ENCODE results near the gene C14orf93. TPM values are rescaled to one million over a fixed set of nuclear protein-coding genes. Genes with fewer than 3 reads are reported as not detected.

C14orf93 gene
- total RNA-seq, 1 donor from 2014 or later: 4.1 TPM

DNA sequence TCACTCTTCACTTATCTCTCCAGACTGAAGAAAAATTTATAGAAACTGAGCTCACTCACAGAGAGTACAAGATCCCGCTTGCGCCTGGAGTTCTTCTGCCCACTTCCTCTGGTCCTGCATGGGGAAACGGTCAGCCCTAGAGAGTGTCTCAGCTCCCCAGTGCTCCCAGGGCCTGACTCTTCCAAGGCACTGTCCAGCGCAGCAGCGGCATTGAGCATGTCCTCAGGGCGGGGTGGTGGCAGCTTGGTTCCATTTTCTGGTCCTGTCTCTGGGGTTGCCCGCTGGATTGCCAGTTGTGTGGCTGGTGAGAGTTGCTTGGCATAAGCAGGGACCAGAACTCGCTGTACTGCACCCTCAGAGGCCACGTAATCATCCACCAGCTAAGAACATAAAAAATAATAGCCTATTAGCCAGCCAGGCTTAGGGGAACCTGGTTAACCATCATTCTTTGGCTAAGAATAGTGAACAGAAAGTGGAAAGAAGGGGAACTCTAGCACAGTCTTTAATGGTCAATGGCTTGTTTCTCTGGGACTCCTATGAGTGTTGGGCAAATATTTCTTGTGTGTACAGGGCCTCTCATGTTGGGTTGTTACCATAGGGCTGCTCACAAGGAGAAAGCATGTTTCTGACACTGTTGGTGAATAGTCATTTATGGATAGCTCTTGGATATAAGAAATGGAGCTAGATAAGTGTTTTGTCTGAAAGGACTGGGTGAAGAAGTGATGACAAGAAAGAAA is 13.9 kb downstream of the C14orf93 start:
- no peak for DNase-seq (ENCODE audit: low read depth in 2 of 2)

DNA sequence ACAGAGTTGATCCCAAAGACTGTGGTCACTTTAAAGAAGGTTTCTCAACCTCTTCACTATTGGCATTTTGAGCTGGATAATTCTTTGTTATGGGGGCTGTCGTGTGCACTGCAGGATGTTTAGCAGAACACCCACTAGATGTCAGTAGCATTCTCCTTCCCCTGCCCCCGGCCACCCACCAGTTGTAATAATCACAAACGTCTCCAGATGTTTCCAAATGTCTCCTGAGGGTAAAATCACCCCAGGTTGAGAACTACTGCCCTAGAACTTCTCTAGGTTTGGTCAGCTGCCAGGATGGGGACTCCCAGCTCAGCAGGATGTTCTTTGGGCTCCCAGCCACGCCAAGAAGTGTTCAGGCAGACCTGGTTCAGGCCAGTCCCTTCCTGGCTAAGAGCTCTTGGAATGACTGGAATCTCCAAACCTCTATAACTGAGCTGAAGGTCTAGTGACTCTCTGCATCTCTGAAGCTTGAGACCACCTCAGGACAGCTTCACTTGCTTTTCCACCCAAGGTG is 15.1 kb downstream of the C14orf93 start:
- peak in 1 of 2 donors; percentile 59 for DNase-seq (ENCODE audit: low read depth in 2 of 2)

DNA sequence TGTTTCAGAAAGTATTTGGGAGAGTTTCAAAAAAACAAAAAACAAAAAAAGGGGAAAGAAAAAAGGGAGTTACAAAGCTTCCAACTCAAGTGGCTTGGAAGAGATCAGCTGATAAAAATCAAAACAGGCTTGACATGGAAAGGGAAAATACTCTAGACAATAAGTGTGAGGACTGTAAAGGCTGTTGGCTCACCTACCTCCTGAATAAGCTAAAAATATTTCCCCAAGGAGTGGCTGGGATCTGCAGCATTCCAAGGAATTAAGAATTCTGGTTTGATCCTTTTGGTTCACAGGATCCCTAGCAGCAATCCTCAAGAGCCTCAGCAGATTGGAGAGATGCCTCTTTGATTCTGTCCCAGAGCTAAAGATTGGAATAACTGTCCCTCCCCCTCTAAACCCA is 16.4 kb downstream of the C14orf93 start:
- no peak for DNase-seq (ENCODE audit: low read depth in 2 of 2)

DNA sequence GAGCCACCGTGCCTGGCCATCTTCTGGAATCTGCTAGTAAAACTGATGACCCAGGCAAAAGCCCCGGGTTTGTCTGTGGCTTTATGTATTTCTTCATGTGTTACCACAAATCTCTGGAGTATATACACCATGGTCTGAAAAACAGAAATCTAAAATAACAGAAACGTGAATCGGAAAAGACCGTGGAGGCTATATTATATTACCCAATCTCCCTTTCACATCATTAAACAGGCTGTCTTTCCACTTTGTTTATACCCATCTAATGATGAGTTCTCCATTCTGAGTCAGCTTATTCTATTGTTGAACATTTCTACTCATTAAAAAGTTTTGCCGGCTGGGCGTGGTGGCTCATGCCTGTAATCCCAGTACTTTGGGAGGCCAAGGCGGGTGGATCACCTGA is 18.1 kb downstream of the C14orf93 start:
- no peak for DNase-seq (ENCODE audit: low read depth in 2 of 2)

DNA sequence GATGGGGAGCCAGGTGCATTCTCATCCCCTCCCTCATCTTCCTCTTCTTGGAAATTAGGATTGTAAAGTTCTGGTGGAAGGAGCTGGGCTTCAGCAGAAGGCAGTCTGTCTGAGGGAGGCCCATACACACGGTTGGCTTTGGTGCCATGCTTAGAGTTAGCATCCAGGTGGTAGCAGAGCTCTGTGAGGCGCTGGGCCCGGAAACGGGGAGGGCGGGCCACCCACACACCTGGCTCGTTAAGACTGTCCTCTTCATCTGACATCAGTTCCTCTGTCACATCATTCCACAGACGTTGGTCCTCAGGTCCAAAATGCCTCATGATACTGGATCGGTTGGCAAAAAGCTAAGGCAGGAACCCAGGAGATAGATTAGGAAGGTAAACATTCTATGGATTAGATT is 22.7 kb downstream of the C14orf93 start:
- DNase-seq (ENCODE audit: low read depth in 2 of 2): no peak

DNA sequence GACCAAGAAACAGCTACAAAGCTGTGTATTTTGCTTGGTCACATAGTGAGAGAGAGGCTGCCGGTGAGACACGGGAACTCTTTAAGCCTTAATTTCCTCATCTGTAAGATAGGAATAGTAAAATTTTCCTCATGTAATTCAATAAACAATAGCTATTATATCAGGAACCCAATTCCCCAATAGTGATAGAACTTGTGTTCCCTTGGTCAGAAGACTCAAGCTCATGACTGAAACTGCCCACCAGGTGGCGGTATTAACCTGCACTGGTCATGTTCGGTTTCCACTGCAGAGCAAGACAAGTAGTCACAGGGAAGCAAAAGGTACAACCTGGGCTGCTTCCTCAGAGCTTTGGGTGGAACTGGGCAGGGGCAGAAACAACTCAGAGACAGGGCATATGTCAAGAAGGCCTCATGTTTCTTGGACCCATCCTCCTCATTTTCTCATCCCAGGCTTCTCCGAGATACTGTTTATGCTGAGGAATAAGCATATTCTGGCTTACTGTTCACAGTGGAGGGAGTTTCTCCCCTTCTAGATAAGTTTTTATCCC is 23.4 kb downstream of the C14orf93 start:
- DNase-seq (ENCODE audit: low read depth in 2 of 2): peak; percentile 84 to 86

DNA sequence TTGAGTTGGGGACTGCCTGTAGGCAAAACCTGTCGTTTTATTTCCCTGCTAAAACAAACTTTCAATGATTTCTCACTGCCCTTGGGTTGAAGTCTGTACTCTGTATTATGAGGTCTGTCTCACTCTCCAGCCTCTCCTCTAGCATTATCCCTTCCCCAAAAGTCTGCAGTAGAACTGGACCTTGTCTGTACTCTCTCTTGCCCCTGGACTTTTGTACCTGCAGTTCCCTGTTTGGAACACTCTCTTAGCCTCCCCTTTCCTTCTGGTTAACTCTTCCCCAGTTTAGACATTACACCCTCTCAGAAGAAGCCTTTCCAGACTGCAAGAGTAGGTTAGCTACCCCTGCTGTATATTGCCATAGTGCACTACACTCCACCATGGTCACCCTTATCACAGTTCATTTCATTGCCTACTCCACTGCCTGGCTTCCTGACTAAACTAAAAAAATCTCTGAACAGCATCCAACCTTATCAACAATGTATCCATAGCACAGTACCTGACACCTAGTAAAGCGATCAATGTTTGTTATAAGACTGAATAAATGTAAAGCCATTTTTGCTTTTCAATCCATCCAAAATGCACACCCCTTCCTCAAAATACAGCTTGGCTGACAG is 23.9 kb downstream of the C14orf93 start:
- DNase-seq (ENCODE audit: low read depth in 2 of 2): no peak

DNA sequence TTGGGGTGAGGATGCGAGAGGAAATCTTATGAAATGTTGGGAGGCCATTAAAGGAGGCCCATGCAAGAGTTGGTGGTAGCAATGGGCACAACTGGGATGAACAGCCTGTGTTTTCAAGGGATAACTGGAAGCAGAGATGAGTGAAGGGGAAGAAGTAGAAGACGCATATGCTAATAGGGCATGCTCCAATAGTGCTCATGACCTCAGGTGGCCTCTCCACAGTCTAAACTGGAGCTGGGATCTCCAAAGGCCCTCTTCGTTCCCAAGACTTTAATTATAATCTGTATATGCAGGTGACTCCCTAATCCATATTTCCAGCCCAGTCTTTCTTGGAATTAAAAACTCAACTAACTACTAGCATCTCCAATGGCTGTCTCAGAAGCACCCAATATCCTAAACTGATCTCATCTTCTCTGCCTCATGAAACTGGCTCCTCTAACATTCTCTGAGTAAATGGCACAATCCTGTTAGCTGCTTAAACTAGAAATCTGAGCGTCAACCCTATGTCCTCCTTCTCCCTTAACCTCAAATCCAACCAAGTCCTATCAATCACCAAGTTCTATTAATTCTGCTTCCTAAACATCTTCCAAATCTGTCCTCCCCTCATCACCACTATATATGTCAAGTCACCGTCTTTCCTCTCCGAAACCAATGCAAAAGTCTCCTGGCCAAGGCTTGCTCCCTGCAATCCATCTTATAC is 24.8 kb downstream of the C14orf93 start:
- DNase-seq (ENCODE audit: low read depth in 2 of 2): no peak

DNA sequence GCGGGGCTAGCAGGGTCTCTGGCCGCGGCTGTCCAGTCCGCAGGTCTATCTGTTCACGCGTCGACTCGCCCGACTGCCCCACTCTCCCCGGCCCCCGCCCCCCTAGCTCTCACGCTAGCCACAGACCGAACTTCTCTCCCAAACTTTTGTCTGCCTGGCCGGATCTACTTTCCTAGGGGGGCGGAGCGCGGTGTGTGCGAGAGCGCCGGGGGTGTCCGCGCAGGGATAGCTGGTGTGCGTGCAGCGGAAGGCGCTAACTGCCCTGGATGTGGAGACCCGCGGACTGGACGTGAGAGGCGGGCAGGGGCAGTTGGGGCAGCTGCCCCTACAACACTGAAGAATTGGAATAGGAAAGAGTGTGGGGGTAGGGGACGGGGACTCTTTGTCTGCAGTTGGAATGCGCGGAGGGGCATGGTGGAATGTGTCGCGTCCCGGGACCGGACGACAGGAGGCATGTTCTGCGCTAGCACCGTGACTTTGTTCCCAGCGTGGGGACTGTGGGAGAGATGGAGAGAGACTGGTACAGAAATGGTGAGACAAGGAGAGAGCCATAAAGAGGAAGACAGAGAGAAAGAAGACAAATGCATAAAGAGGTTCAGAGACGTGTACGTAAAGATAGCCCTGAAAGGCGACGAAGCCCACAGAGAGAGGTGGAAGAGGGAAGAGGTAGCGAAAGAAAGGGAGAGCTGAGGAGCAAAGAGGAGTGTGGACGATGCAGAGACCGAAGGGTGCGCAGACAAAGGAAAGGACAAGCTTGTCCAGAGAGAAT is 27.3 kb downstream of the C14orf93 start, which contains the start of gene AJUBA:
AJUBA (minus strand) TSS at position 75 of the 769 bp plus-strand sequence. CDS start 285 bp downstream, outside the sequence.
- DNase-seq (ENCODE audit: low read depth in 2 of 2): peak; percentile 81 to 92

DNA sequence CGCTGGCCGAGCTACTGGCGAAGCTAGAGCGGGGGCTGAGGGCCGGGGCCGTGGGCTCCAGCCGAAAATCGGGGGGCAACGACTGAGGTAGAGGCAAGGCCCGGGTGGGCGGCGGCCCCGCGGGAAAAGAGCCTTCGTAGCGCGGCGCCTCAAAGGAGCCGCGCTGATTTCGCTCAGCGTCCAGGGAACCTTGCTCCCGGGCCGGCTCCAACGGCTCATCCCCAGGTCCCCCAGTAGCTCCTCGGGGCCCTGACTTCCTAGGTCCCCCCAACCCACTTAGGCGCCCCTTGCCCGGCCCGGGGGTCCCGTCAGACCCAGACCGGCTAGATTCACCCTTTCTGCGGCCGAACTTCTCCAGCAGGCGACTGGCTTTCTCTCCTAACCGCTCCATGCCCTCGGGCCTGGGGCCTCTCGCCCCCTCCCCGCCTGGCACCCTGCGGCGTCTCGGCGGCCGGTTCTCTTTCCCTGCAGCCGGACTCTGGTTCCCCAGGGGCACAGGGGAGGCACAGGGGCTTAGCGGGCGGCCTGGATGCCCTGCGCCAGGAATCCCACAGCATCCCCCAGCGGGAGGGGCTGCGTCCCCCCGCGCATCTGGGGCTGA is 28.0 kb downstream of the C14orf93 start:
- no peak for DNase-seq (ENCODE audit: low read depth in 2 of 2)

DNA sequence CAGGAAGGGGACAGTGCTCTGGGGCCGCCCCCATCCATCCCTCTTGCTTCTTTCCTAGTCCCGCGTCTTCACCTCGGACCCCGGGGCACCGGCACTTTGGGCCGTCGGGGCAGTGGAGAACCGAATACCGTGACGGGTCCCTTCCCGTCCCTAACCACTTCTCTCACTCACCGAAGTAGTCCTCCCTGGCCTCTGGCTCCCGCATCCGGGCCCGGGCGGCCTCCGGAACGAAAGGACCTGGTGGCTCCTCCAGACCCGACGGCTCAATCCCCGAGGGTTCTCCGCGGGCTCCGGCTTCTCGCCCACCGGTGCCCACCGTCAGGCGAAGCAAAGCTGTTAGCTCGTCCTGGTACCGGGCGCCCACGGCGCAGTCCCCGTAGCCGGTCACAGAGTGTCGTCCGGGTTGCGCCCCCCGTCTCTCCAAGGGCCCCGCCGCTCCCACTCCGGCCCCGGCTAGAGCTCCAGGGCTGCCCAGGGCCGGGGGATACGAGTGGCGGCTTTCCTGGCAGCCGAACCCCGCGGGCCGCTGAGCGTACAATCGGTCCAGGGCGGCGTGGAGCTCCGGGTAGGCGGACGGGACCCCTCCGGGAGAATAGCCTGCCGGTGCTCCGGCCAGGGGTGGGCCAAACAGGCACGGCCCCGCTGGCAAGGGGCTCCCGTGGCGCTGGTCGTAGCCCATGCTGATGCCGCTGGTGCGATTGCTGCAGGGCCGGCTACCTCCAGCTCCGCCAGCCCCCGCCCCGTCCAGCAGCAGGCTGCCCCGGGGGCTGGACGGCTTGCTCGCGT is 28.7 kb downstream of the C14orf93 start:
- peak in 1 of 2 donors; percentile 46 for DNase-seq (ENCODE audit: low read depth in 2 of 2)

DNA sequence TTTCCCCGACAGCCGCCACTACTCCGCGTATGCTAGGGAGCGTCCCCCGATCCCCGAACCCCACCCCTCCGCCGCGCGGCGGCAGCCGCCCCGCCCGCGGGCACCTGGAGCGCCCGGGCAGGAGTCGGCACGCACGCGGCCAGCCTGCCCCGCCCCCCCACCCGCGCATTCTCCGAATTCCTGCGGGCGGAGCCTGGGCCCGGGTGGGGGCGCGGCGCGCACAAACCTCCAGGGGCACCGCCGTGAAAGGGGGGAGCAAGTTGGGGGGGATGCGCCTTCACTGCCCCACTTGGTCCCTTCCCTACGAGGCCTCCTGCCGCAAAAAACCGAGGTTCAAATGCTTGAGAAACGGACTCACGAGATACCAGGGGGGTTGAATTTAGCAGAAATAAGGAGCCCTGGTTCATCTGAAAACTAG is 29.3 kb downstream of the C14orf93 start:
- peak in 1 of 2 donors; percentile 45 for DNase-seq (ENCODE audit: low read depth in 2 of 2)

DNA sequence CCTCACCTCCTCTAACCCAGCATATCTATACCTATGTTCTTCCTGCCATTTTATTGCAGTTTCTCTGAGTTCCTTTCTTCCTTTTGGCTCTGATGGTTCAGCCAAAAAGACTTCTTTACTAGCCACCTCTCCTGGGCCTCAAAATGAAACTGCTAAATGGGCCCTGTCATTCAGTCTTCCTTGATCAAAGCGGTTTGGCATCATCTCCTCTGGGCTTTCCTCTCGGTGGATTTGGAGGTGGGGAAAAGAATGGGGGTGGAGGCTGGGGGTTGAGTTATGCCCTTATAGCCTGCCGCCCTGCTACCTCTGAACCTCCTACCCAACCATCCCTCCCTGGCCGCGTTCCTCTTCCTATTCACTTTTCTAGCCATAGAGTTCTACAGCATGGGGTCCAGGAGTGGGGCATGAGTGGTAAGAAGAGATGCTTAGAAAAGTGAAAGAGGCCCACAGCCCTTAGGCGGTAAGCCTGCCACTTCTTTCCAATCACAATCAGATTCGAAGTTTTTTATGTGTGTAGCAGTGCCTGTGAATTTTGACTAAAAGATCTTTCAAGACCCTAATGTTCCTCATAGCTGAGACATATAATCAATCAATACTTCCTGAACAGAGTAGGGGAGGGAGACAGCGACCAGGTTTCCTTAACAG is 30.1 kb downstream of the C14orf93 start:
- no peak for DNase-seq (ENCODE audit: low read depth in 2 of 2)

DNA sequence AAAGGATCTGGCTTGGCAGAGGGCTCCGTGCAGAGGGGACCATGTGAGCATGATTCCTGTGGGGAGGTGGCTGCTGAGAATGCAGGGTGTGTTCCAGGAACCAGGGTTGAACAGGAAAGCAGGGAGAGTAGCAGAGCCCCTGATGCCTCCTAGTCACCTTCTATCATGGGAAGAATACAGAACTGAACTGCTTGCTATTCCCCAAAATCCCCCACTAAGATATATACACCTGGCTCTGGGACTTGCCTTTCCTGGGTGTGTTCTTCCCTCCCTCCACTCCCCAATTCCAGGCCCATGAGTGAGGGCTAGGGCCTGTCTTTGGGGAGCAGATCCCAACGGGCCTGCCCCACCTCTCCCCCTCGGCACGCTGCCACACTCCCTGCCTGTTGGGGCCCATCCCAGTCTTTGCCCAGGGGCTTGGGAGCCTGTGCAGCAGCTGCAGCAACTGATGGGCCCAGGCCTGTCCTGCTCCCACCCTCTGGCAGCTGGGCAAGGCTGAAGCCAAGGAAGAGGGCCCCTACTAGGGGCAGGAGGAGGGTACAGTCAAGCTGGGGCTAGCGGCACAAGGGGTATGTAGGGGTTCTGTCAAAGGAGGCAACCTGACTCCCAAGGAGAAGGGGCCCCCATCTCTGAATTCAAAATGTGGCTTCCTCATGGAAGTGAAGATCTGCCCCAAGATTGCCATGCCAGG is 30.8 kb downstream of the C14orf93 start:
- DNase-seq (ENCODE audit: low read depth in 2 of 2): no peak

DNA sequence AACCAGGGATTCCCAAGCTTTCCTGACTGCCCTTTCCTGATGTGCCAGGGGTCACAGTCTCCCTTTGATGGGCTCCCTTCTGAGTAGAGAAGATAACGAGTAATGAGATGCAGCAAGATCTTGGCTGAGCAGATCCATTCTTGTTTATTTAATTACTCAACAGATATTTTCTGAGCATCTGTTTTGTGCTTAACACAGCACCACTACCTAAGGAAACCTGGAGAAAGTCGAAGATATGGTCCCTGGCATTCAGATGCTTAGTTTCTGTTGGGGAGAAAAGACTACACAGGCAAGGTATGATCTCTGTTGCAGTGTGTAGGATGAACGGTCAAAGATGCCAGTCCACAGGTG is 31.5 kb downstream of the C14orf93 start:
- DNase-seq (ENCODE audit: low read depth in 2 of 2): no peak

DNA sequence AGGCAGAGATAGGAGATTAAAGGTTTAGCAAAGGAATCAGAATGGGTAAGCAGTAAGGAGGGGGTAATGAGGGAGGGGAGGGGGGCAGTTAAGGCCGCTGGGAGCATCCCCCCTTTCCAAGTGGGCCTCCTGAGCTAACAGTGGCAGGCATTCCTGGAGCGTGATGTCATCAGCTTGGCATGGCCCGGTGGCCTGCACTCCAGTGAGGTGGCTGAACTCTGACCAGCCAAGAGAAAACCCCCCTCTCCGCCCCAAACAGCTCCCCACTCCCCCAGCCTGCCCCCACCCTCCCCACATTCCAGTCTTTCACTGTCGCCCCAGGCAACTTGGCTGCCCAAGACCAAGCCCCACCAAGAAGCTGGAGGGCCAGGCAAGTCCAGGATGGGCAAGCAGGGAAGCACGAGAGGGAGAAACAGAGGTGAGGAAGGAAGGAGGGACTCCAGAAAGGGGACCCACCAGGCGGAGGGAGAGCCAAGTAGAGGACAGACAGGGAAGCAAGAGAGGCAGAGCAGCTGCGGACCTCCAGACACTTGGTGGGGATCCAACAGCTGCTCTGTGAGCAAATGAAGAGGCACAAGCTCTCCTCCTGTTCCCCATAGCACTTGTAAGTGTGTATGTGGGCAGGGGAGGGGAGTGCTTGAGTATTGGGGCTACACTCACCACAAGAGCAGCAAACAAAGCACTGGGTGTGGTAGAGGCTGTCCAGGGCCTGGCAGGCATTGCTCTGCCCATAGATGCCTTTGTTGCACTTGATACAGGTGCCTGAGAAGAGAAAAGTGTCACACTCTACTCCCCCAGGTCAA is 32.1 kb downstream of the C14orf93 start:
- peak in 1 of 2 donors; percentile 67 for DNase-seq (ENCODE audit: low read depth in 2 of 2)

DNA sequence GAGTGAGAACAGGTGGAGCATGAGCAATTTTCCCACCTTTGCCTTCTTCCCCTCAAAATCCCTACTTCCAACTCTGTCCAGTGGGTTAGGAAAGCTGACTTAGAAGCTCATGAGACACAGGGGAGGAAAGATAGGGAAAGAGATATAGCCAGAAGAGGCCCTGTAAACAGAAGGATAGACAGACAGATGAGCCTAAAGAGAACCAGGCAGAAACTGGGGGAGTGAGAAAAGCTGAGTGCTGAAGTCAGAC is 32.6 kb downstream of the C14orf93 start:
- DNase-seq (ENCODE audit: low read depth in 2 of 2): no peak

Measured in dermis microvascular lymphatic vessel endothelial cell (primary cell).